ENCODE results near the gene ENDOV. TPM values are rescaled to one million over a fixed set of nuclear protein-coding genes. Genes with fewer than 3 reads are reported as not detected.

Gene ENDOV
- total RNA-seq, 4 donors from 2014 or later: 17.1 to 47.8 (median 19.3) TPM

- DNase-seq (ENCODE audit: low spot score in 2 of 2): no peak
- Histone ChIP-seq H3K27ac (no peak overlapping the region), H3K4me1 (peaks cover 50% of the 10 kb centered on the region), H3K4me3 (peak overlapping the region; percentile 49), H3K27me3 (peaks cover 100% of the 10 kb centered on the region), H3K9me3 (no peaks in the 10 kb centered on the region), H3K36me3 (no peaks in the 10 kb centered on the region)
- TF ChIP-seq EP300 (IDR thresholded peaks at IDR 0.05) (no peak), CTCF (IDR thresholded peaks at IDR 0.05) (no peak), POLR2A (IDR thresholded peaks at IDR 0.05) (no peak), POLR2AphosphoS5 (IDR thresholded peaks at IDR 0.05) (no peak)
- WGBS: 0% methylated on average over 18 of the region's 84 CpGs
Measured at GRCh38 chr17:80476877-80477646, 62.1 kb downstream of the ENDOV start.

DNA sequence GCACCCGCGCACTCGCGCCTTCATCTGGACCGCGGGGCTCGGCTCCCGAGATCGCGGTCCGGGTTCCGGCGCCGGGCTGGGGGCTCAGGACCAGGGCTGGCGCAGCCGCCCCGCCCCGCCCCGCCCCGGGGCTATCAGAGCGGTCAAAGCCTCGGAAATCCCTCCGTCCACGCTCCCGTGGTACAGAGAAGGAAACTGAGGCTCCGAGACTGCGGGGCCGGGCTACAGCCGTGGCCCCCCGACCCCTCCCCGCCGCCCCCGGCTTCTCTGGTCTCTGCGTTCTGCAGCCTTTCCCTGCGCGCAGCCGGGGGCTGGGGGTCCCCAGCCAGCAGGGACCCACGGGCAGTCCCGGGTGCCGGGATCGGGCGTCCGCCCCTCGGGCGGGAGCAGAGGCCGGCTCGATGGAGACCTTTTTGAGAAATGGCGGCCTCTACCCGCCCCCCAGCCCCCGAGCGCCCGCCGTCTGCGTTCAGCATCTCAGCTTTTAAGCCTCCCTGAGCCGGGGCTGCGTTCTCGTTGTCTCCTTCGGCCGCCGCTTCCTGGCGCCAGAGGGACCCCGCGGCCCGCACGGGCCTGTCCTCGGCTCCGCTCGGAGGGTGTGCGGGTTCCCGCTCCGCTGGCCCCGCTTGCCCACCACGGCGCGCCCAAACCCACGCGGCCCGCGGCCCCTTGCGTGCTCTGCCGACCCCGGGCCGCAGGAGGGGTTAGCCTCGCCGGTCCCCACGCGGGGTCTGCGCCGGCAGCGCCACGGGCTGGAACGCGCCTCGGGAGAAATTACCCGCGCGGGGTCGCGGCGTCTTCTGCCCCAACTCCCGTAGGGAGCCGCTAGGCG, 62.9 kb downstream of the ENDOV start:
- no peak for DNase-seq (ENCODE audit: low spot score in 2 of 2)
- no peaks in the 10 kb centered on the region for H3K36me3 ChIP-seq
- peaks cover 50% of the 10 kb centered on the region for H3K4me1 ChIP-seq
- WGBS: 4% methylated on average over 19 of the region's 103 CpGs
- TF ChIP-seq CTCF (IDR thresholded peaks at IDR 0.05) (peak in 1 of 2 donors; percentile 34), POLR2AphosphoS5 (IDR thresholded peaks at IDR 0.05) (no peak)
- no peak overlapping the region for H3K27ac ChIP-seq
- peak overlapping the region; percentile 49 for H3K4me3 ChIP-seq
- peaks cover 100% of the 10 kb centered on the region for H3K27me3 ChIP-seq
- H3K9me3 ChIP-seq: no peaks in the 10 kb centered on the region

DNA sequence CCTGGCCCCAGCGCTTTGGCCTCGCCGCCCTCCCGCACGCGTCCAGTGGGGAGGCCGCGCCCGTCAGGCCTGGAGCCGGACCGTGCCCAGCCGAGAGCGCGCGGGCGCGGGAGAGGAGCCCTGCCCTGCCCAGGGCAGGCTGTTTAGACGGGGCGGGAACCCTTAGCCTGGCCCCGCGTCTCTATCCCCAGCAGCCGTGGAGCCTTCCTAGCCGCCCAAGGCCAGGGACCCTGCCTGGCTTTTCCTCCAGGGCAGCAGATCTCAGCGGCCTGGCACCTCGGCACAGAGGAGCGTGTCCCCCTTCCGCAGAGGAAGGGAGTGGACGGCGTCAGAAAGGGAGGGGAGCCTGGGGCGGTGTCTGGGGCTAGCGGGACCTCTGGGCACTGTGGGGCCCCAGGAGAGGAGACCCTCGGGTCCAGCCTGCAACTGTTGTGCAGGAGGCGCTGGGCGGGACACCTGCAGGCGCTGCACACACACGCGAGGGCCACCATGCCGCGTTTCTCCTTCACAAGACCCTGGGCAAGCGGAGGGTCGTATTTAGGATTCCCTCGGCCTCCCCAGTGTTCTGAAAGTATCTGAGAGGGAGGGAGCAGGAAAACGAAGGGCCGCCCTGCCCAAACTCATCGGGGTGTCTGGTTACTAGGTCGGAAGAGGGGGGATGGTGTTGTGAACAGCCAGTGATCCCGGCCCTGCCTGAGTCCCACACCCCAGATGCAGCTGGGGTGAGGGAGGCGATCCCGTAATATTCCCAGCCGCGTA, 63.7 kb downstream of the ENDOV start:
- TF ChIP-seq POLR2AphosphoS5 (IDR thresholded peaks at IDR 0.05) (no peak), POLR2A (IDR thresholded peaks at IDR 0.05) (no peak)
- Histone ChIP-seq H3K9me3 (no peaks in the 10 kb centered on the region), H3K27me3 (peaks cover 100% of the 10 kb centered on the region), H3K27ac (no peak overlapping the region), H3K36me3 (no peaks in the 10 kb centered on the region), H3K4me3 (peak overlapping the region; percentile 49), H3K4me1 (peaks cover 50% of the 10 kb centered on the region)
- DNase-seq (ENCODE audit: low spot score in 2 of 2): no peak
- WGBS: 15% methylated on average over 11 of the region's 51 CpGs

- peaks cover 50% of the 10 kb centered on the region for H3K4me1 ChIP-seq
- peaks cover 99% of the 10 kb centered on the region for H3K27me3 ChIP-seq
- WGBS: 59% methylated on average over 9 of the region's 9 CpGs
- H3K36me3 ChIP-seq: no peaks in the 10 kb centered on the region
- H3K9me3 ChIP-seq: no peaks in the 10 kb centered on the region
- no peak overlapping the region for H3K27ac ChIP-seq
- DNase-seq (ENCODE audit: low spot score in 2 of 2): no peak
- no peak for TF ChIP-seq EP300 (IDR thresholded peaks at IDR 0.05)
- no peak for TF ChIP-seq POLR2AphosphoS5 (IDR thresholded peaks at IDR 0.05)
- no peak for TF ChIP-seq POLR2A (IDR thresholded peaks at IDR 0.05)
- TF ChIP-seq CTCF (IDR thresholded peaks at IDR 0.05): no peak
- no peak overlapping the region for H3K4me3 ChIP-seq
Measured at GRCh38 chr17:80479246-80479566, 64.2 kb downstream of the ENDOV start.

- H3K27ac ChIP-seq: no peak overlapping the region
- no peaks in the 10 kb centered on the region for H3K9me3 ChIP-seq
- no peaks in the 10 kb centered on the region for H3K36me3 ChIP-seq
- DNase-seq (ENCODE audit: low spot score in 2 of 2): no peak
- H3K4me1 ChIP-seq: peaks cover 40% of the 10 kb centered on the region
- H3K27me3 ChIP-seq: peaks cover 94% of the 10 kb centered on the region
- no peak for TF ChIP-seq POLR2AphosphoS5 (IDR thresholded peaks at IDR 0.05)
- TF ChIP-seq EP300 (IDR thresholded peaks at IDR 0.05): no peak
- whole genome bisulfite sequencing: 90% methylated on average over 7 of the region's 7 CpGs
- H3K4me3 ChIP-seq: no peak overlapping the region
Measured at GRCh38 chr17:80480248-80480647, 65.3 kb downstream of the ENDOV start.

Data from suprapubic skin (tissue), 4 donors.